Fibroblast of skin of abdomen (primary cell): ENCODE measurements around the gene PKMYT1.

Experiments
- DNase-seq: peaks from one replicate; pipeline ENCODE4 v3.0.0-alpha.2; 2013

Gene PKMYT1

GRCh38 chr16:2971985-2972784 lies 8.1 kb downstream of the PKMYT1 start:
- DNase-seq = no peak

GRCh38 chr16:2971134-2971984 lies 8.9 kb downstream of the PKMYT1 start:
- no peak for DNase-seq

GRCh38 chr16:2970563-2970962 lies 9.7 kb downstream of the PKMYT1 start:
- no peak for DNase-seq

- DNase-seq = peak; percentile 46
Observed at GRCh38 chr16:2969545-2970521, 10.4 kb downstream of the PKMYT1 start.

- peak; percentile 82 for DNase-seq
Observed at GRCh38 chr16:2968738-2969544, 11.3 kb downstream of the PKMYT1 start, which contains the start of gene PAQR4. PAQR4 (plus strand) TSS chr16:2969348; CDS start chr16:2969675, 327 bp downstream.

GRCh38 chr16:2968368-2968737 lies 11.9 kb downstream of the PKMYT1 start:
- DNase-seq = no peak

- no peak for DNase-seq
Observed at GRCh38 chr16:2967721-2968161, 12.5 kb downstream of the PKMYT1 start.

- no peak for DNase-seq
Observed at GRCh38 chr16:2967211-2967631, 13.0 kb downstream of the PKMYT1 start.

- no peak for DNase-seq
Observed at GRCh38 chr16:2966808-2967191, 13.4 kb downstream of the PKMYT1 start.

GRCh38 chr16:2966043-2966807 lies 14.0 kb downstream of the PKMYT1 start:
- DNase-seq = no peak

- DNase-seq = no peak
Observed at GRCh38 chr16:2964475-2965336, 15.5 kb downstream of the PKMYT1 start.

- DNase-seq = no peak
Observed at GRCh38 chr16:2963723-2964474, 16.3 kb downstream of the PKMYT1 start, which contains the start of gene KREMEN2. KREMEN2 (plus strand) TSS chr16:2964275; CDS start chr16:2964521, 246 bp downstream.

GRCh38 chr16:2963074-2963722 lies 17.0 kb downstream of the PKMYT1 start:
- DNase-seq = no peak

GRCh38 chr16:2962334-2963073 lies 17.7 kb downstream of the PKMYT1 start:
- DNase-seq = no peak

- DNase-seq = no peak
Observed at GRCh38 chr16:2960183-2961010, 19.8 kb downstream of the PKMYT1 start.

- no peak for DNase-seq
Observed at GRCh38 chr16:2959206-2959605, 21.0 kb downstream of the PKMYT1 start.

GRCh38 chr16:2956579-2956956 lies 23.7 kb downstream of the PKMYT1 start:
- no peak for DNase-seq
